DND-41 (cell line): ENCODE results near the gene TSHZ2.

Experiments used
- EZH2 ChIP-seq: IDR thresholded peaks from 3 replicates; pipeline ENCODE4 v1.6.1; 2012; ENCODE audit warnings: borderline replicate concordance, low read depth, mild to moderate bottlenecking, moderate library complexity, low read length, inconsistent platforms; ENCODE audit not compliant: severe bottlenecking
- TF ChIP-seq, protein P1 (sequence below): IDR thresholded peaks from 2 replicates; pipeline ENCODE4 v1.5.1; 2012; ENCODE audit warnings: borderline replicate concordance, low read length, moderate library complexity, mild to moderate bottlenecking; ENCODE audit not compliant: poor library complexity, severe bottlenecking; ENCODE audit errors: extremely low read depth

DNA sequence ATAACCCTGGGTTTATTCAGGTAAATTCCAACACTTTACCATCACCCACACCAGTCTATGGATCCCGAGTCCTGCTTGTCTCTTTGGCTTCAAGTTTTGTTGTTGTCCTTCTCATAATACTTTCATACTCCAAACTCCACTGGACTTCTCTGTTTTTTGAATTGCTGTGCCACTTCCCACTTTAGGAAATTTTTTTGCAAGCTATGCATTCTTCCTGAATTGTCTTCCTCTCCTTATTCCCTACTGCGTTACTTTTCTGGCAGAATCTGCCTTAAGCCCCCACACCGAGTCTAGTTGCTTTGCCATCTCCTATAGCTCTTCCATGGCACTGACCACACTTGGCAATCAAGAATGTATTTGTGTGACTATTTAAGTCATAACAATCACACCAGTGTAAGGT lies 96.1 kb downstream of the TSHZ2 start:
- TF ChIP-seq EZH2: no peak
- TF ChIP-seq, protein P1, sequence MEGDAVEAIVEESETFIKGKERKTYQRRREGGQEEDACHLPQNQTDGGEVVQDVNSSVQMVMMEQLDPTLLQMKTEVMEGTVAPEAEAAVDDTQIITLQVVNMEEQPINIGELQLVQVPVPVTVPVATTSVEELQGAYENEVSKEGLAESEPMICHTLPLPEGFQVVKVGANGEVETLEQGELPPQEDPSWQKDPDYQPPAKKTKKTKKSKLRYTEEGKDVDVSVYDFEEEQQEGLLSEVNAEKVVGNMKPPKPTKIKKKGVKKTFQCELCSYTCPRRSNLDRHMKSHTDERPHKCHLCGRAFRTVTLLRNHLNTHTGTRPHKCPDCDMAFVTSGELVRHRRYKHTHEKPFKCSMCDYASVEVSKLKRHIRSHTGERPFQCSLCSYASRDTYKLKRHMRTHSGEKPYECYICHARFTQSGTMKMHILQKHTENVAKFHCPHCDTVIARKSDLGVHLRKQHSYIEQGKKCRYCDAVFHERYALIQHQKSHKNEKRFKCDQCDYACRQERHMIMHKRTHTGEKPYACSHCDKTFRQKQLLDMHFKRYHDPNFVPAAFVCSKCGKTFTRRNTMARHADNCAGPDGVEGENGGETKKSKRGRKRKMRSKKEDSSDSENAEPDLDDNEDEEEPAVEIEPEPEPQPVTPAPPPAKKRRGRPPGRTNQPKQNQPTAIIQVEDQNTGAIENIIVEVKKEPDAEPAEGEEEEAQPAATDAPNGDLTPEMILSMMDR: no peak
